ACC112 (cell line): ENCODE data around the gene CHST4.
A peak's percentile ranks its signal among the peaks of the same experiment; 100 is the strongest.

ENCODE experiments used
- H2AFZ ChIP-seq: fragments of 200-600 bp; sonication (generic); one replicate; pipeline ENCODE4 v1.6.0; 2017; ENCODE audit warnings: antibody characterized with exemption, low read length; ENCODE audit not compliant: unreplicated experiment
- H3K27ac ChIP-seq: fragments of 200-600 bp; sonication (generic); 2 replicates; pipeline ENCODE4 v1.5.1; 2014; ENCODE audit warnings: low read depth, mild to moderate bottlenecking, antibody characterized with exemption, low read length, moderate library complexity
- H3K27me3 ChIP-seq: fragments of 200-600 bp; sonication (generic); 2 replicates; pipeline ENCODE4 v1.6.1; 2014; ENCODE audit warnings: mild to moderate bottlenecking, antibody characterized with exemption, low read length, moderate library complexity, mixed read lengths; ENCODE audit not compliant: insufficient read depth
- H3K36me3 ChIP-seq: fragments of 200-600 bp; sonication (generic); 2 replicates; pipeline ENCODE4 v1.6.1; 2016; ENCODE audit warnings: mild to moderate bottlenecking, antibody characterized with exemption, low read length, moderate library complexity, mixed read lengths; ENCODE audit not compliant: insufficient read depth
- H3K4me1 ChIP-seq: fragments of 200-600 bp; sonication (generic); one replicate; pipeline ENCODE4 v1.6.1; 2016; ENCODE audit warnings: low read length, mixed read lengths; ENCODE audit not compliant: insufficient read depth, unreplicated experiment, control insufficient read depth
- H3K4me3 ChIP-seq: fragments of 200-600 bp; sonication (generic); 2 replicates; pipeline ENCODE4 v1.5.1; 2014; ENCODE audit warnings: mild to moderate bottlenecking, low read depth, low read length
- H3K79me2 ChIP-seq: fragments of 200-600 bp; sonication (generic); one replicate; pipeline ENCODE4 v1.6.0; 2016; ENCODE audit warnings: low read length; ENCODE audit not compliant: control insufficient read depth, unreplicated experiment, insufficient read depth

The CHST4 gene

GRCh38 chr16:71526111-71526631 is at the start of gene CHST4:
Gene CHST4 (plus strand): TSS chr16:71526426. CDS start chr16:71536678, 10,252 bp downstream.
- no peaks in the 10 kb centered on the region for H3K36me3 ChIP-seq
- no peaks in the 10 kb centered on the region for H3K79me2 ChIP-seq
- peak within 1 kb of the TSS; percentile 35 for H3K4me3 ChIP-seq
- peaks cover 12% of the 10 kb centered on the region for H3K4me1 ChIP-seq
- no peak within 1 kb of the TSS for H3K27ac ChIP-seq
- peak within 1 kb of the TSS; percentile 37 for H2AFZ ChIP-seq
- peaks cover 61% of the 10 kb centered on the region for H3K27me3 ChIP-seq

- Histone ChIP-seq H3K79me2 (no peaks in the 10 kb centered on the region), H3K4me1 (peaks cover 39% of the 10 kb centered on the region), H3K27me3 (no peaks in the 10 kb centered on the region), H3K27ac (peak overlapping the region; percentile 95; the same call in 1 of the 2 replicates), H3K4me3 (no peak overlapping the region), H3K36me3 (peaks cover 35% of the 10 kb centered on the region), H2AFZ (no peak overlapping the region)
These were observed 49.6 kb upstream of the CHST4 start for GRCh38 chr16:71476457-71477124.

GRCh38 chr16:71479420-71479819 is 46.8 kb upstream of the CHST4 start:
- Histone ChIP-seq H3K36me3 (peaks cover 35% of the 10 kb centered on the region), H3K79me2 (no peaks in the 10 kb centered on the region), H3K27me3 (no peaks in the 10 kb centered on the region), H3K27ac (no peak overlapping the region), H3K4me3 (no peak overlapping the region), H3K4me1 (peaks cover 20% of the 10 kb centered on the region), H2AFZ (no peak overlapping the region)

- H3K4me1 ChIP-seq = peaks cover 8% of the 10 kb centered on the region
- no peaks in the 10 kb centered on the region for H3K79me2 ChIP-seq
- H3K27ac ChIP-seq = no peak overlapping the region
- H3K36me3 ChIP-seq = peaks cover 27% of the 10 kb centered on the region
- no peaks in the 10 kb centered on the region for H3K27me3 ChIP-seq
- no peak overlapping the region for H2AFZ ChIP-seq
- no peak overlapping the region for H3K4me3 ChIP-seq
These were observed 45.3 kb upstream of the CHST4 start for GRCh38 chr16:71480956-71481355.

GRCh38 chr16:71482569-71482968 is 43.7 kb upstream of the CHST4 start:
- Histone ChIP-seq H3K36me3 (peaks cover 11% of the 10 kb centered on the region), H3K79me2 (no peaks in the 10 kb centered on the region), H3K27ac (no peak overlapping the region), H3K27me3 (no peaks in the 10 kb centered on the region), H2AFZ (no peak overlapping the region), H3K4me1 (peaks cover 8% of the 10 kb centered on the region), H3K4me3 (no peak overlapping the region)

GRCh38 chr16:71484006-71484893 is 42.0 kb upstream of the CHST4 start:
- Histone ChIP-seq H3K4me3 (peak overlapping the region; percentile 86), H2AFZ (peak overlapping the region; percentile 66), H3K27ac (peak overlapping the region; percentile 95)

GRCh38 chr16:71489122-71489521 is 37.1 kb upstream of the CHST4 start, which contains the start of gene ZNF19:
Gene ZNF19 (minus strand): TSS chr16:71489324. CDS start chr16:71482114, 7,210 bp downstream.
- no peaks in the 10 kb centered on the region for H3K79me2 ChIP-seq
- H3K27ac ChIP-seq = no peak within 1 kb of the TSS
- no peak within 1 kb of the TSS for H2AFZ ChIP-seq
- H3K36me3 ChIP-seq = no peaks in the 10 kb centered on the region
- no peaks in the 10 kb centered on the region for H3K27me3 ChIP-seq
- H3K4me3 ChIP-seq = no peak within 1 kb of the TSS
- H3K4me1 ChIP-seq = no peaks in the 10 kb centered on the region

More at GRCh38 chr16:71484006-71484893, 42.0 kb upstream of the CHST4 start:
- Histone ChIP-seq H3K27me3 (no peaks in the 10 kb centered on the region), H3K79me2 (no peaks in the 10 kb centered on the region), H3K36me3 (no peaks in the 10 kb centered on the region), H3K4me1 (peaks cover 8% of the 10 kb centered on the region)

GRCh38 chr16:71490361-71490760 is 35.9 kb upstream of the CHST4 start:
- Histone ChIP-seq H3K4me3 (no peak overlapping the region), H2AFZ (no peak overlapping the region), H3K79me2 (no peaks in the 10 kb centered on the region)

GRCh38 chr16:71491054-71491453 is 35.2 kb upstream of the CHST4 start:
- H3K79me2 ChIP-seq = no peaks in the 10 kb centered on the region
- no peaks in the 10 kb centered on the region for H3K27me3 ChIP-seq
- H3K4me1 ChIP-seq = no peaks in the 10 kb centered on the region
- no peak overlapping the region for H3K27ac ChIP-seq
- no peak overlapping the region for H3K4me3 ChIP-seq
- H3K36me3 ChIP-seq = no peaks in the 10 kb centered on the region
- no peak overlapping the region for H2AFZ ChIP-seq

More at GRCh38 chr16:71490361-71490760, 35.9 kb upstream of the CHST4 start:
- H3K27me3 ChIP-seq = no peaks in the 10 kb centered on the region
- no peaks in the 10 kb centered on the region for H3K4me1 ChIP-seq
- no peak overlapping the region for H3K27ac ChIP-seq
- no peaks in the 10 kb centered on the region for H3K36me3 ChIP-seq

- H3K4me1 ChIP-seq = no peaks in the 10 kb centered on the region
- no peak overlapping the region for H3K27ac ChIP-seq
- H3K27me3 ChIP-seq = no peaks in the 10 kb centered on the region
- H2AFZ ChIP-seq = no peak overlapping the region
- H3K36me3 ChIP-seq = no peaks in the 10 kb centered on the region
- H3K79me2 ChIP-seq = no peaks in the 10 kb centered on the region
- no peak overlapping the region for H3K4me3 ChIP-seq
These were observed 33.4 kb upstream of the CHST4 start for GRCh38 chr16:71492786-71493185.
